ENCODE measurements around the gene MC1R. TPM values are rescaled to one million over a fixed set of nuclear protein-coding genes. Genes with fewer than 3 reads are reported as not detected.

MC1R gene
- total and polyA plus RNA-seq, 2 donors (not counting 1 experiment from before 2014, with no cell fraction given): 2.9 to 4.3 TPM

- H3K36me3 ChIP-seq (ENCODE audit: control insufficient read depth, insufficient read depth, low read length): peaks cover 42% of the 10 kb centered on the region
- no peak overlapping the region for H3K4me2 ChIP-seq (ENCODE audit: extremely low read depth, insufficient read depth, low read length)
- no peak overlapping the region for H3K4me3 ChIP-seq (replicated peaks in 1 of 4; ENCODE audit: control extremely low read depth in 1 of 4, insufficient read depth in 1 of 4, low read depth in 3 of 4, low read length in 4 of 4)
- H3K79me2 ChIP-seq (ENCODE audit: control insufficient read depth, insufficient read depth, low read length): no peaks in the 10 kb centered on the region
- no peak overlapping the region for H3K27ac ChIP-seq (ENCODE audit: insufficient read depth, low read length)
- H3K9ac ChIP-seq (ENCODE audit: insufficient read depth, low read length): no peak overlapping the region
- TF ChIP-seq EZH2 (IDR thresholded peaks at IDR 0.05; ENCODE audit: low read length, missing control alignments) (no peak), CTCF (conservative IDR thresholded peaks at IDR 0.05 in 1 of 2, IDR thresholded peaks at IDR 0.05 in 1 of 2; ENCODE audit: low read depth in 1 of 2, low read length in 2 of 2) (no peak)
- H2AFZ ChIP-seq (ENCODE audit: low read length): no peak overlapping the region
- H3K27me3 ChIP-seq (ENCODE audit: control insufficient read depth, insufficient read depth, low read length): no peaks in the 10 kb centered on the region
- no peaks in the 10 kb centered on the region for H3K9me3 ChIP-seq (ENCODE audit: control insufficient read depth, insufficient read depth, low read depth, low read length)
- H4K20me1 ChIP-seq (ENCODE audit: control insufficient read depth, extremely low read depth, insufficient read depth, low read length): no peaks in the 10 kb centered on the region
- no peaks in the 10 kb centered on the region for H3K4me1 ChIP-seq (ENCODE audit: control insufficient read depth, extremely low read depth, insufficient read depth, low read length)
- no peak for DNase-seq (ENCODE audit: low read depth in 2 of 2)
Measured at GRCh38 chr16:89893642-89894548, 24.8 kb upstream of the MC1R start.

- Histone ChIP-seq H3K79me2 (ENCODE audit: control insufficient read depth, insufficient read depth, low read length) (no peaks in the 10 kb centered on the region), H3K36me3 (ENCODE audit: control insufficient read depth, insufficient read depth, low read length) (peaks cover 49% of the 10 kb centered on the region), H3K9me3 (ENCODE audit: control insufficient read depth, insufficient read depth, low read depth, low read length) (no peaks in the 10 kb centered on the region), H3K4me1 (ENCODE audit: control insufficient read depth, extremely low read depth, insufficient read depth, low read length) (no peaks in the 10 kb centered on the region), H4K20me1 (ENCODE audit: control insufficient read depth, extremely low read depth, insufficient read depth, low read length) (no peaks in the 10 kb centered on the region), H2AFZ (ENCODE audit: low read length) (no peak overlapping the region), H3K4me2 (ENCODE audit: extremely low read depth, insufficient read depth, low read length) (no peak overlapping the region), H3K27ac (ENCODE audit: insufficient read depth, low read length) (no peak overlapping the region), H3K4me3 (replicated peaks in 1 of 4; ENCODE audit: control extremely low read depth in 1 of 4, insufficient read depth in 1 of 4, low read depth in 3 of 4, low read length in 4 of 4) (no peak overlapping the region), H3K9ac (ENCODE audit: insufficient read depth, low read length) (no peak overlapping the region), H3K27me3 (ENCODE audit: control insufficient read depth, insufficient read depth, low read length) (no peaks in the 10 kb centered on the region)
- TF ChIP-seq CTCF (conservative IDR thresholded peaks at IDR 0.05 in 1 of 2, IDR thresholded peaks at IDR 0.05 in 1 of 2; ENCODE audit: low read depth in 1 of 2, low read length in 2 of 2) (no peak), EZH2 (IDR thresholded peaks at IDR 0.05; ENCODE audit: low read length, missing control alignments) (no peak)
- no peak for DNase-seq (ENCODE audit: low read depth in 2 of 2)
Measured at GRCh38 chr16:89895482-89896250, 23.0 kb upstream of the MC1R start.

GRCh38 chr16:89897204-89897603 is 21.5 kb upstream of the MC1R start:
- DNase-seq (ENCODE audit: low read depth in 2 of 2): no peak
- Histone ChIP-seq H3K27ac (ENCODE audit: insufficient read depth, low read length) (no peak overlapping the region), H3K27me3 (ENCODE audit: control insufficient read depth, insufficient read depth, low read length) (no peaks in the 10 kb centered on the region), H4K20me1 (ENCODE audit: control insufficient read depth, extremely low read depth, insufficient read depth, low read length) (no peaks in the 10 kb centered on the region), H3K4me3 (replicated peaks in 1 of 4; ENCODE audit: control extremely low read depth in 1 of 4, insufficient read depth in 1 of 4, low read depth in 3 of 4, low read length in 4 of 4) (no peak overlapping the region), H2AFZ (ENCODE audit: low read length) (no peak overlapping the region), H3K9me3 (ENCODE audit: control insufficient read depth, insufficient read depth, low read depth, low read length) (no peaks in the 10 kb centered on the region), H3K36me3 (ENCODE audit: control insufficient read depth, insufficient read depth, low read length) (peaks cover 48% of the 10 kb centered on the region), H3K9ac (ENCODE audit: insufficient read depth, low read length) (no peak overlapping the region), H3K4me2 (ENCODE audit: extremely low read depth, insufficient read depth, low read length) (no peak overlapping the region), H3K4me1 (ENCODE audit: control insufficient read depth, extremely low read depth, insufficient read depth, low read length) (no peaks in the 10 kb centered on the region), H3K79me2 (ENCODE audit: control insufficient read depth, insufficient read depth, low read length) (no peaks in the 10 kb centered on the region)
- TF ChIP-seq CTCF (conservative IDR thresholded peaks at IDR 0.05 in 1 of 2, IDR thresholded peaks at IDR 0.05 in 1 of 2; ENCODE audit: low read depth in 1 of 2, low read length in 2 of 2): no peak
- TF ChIP-seq EZH2 (IDR thresholded peaks at IDR 0.05; ENCODE audit: low read length, missing control alignments): no peak

Data from fibroblast of lung (primary cell).